HCT116 (cell line): ENCODE data around the gene SUSD6.

Experiments used
- CEBPB ChIP-seq: IDR thresholded peaks from 2 replicates; pipeline ENCODE4 v1.6.1; 2012; ENCODE audit warnings: low read depth
- ELF1 ChIP-seq: IDR thresholded peaks from 2 replicates; pipeline ENCODE4 v1.6.1; 2012; ENCODE audit warnings: low read depth, borderline replicate concordance
- EZH2 ChIP-seq: fragments of 200-600 bp; sonication (generic); IDR thresholded peaks from 2 replicates; pipeline ENCODE4 v1.6.1; 2017; ENCODE audit warnings: antibody characterized with exemption, mixed run types
- FOSL1 ChIP-seq: IDR thresholded peaks from 2 replicates; pipeline ENCODE4 v1.6.1; 2012; ENCODE audit warnings: low read depth
- POLR2A ChIP-seq: IDR thresholded peaks from 2 replicates; pipeline ENCODE4 v1.7.0; 2011; ENCODE audit warnings: borderline replicate concordance; ENCODE audit not compliant: insufficient read depth, insufficient read length; ENCODE audit errors: extremely low read depth
- RAD21 ChIP-seq: IDR thresholded peaks from 2 replicates; pipeline ENCODE4 v1.6.1; 2012; ENCODE audit warnings: low read depth, mild to moderate bottlenecking
- YY1 ChIP-seq: IDR thresholded peaks from 2 replicates; pipeline ENCODE4 v1.6.1; 2011; ENCODE audit warnings: low read length, low read depth, moderate library complexity, mild to moderate bottlenecking; ENCODE audit not compliant: insufficient replicate concordance; ENCODE audit errors: extremely low read depth
- TF ChIP-seq, protein P1 (sequence below), 3 experiments: fragments of 200-600 bp in 1 of 3; sonication (generic) in 1 of 3; IDR thresholded peaks in 2 of 3; conservative IDR thresholded peaks in 1 of 3; 2 replicates each; pipeline ENCODE4 v1.5.1; 2012 to 2017; ENCODE audit warnings: low read depth in 2 of 3, low read length in 2 of 3, antibody characterized with exemption in 1 of 3, borderline replicate concordance in 1 of 3, control low read depth in 1 of 3, mild to moderate bottlenecking in 1 of 3, mixed read lengths in 1 of 3, mixed run types in 1 of 3, moderate library complexity in 1 of 3; ENCODE audit not compliant: insufficient read depth in 1 of 3
- TF ChIP-seq, protein P2 (sequence below): IDR thresholded peaks from 2 replicates; pipeline ENCODE4 v1.6.1; 2012
- TF ChIP-seq, protein P3 (sequence below): IDR thresholded peaks from 2 replicates; pipeline ENCODE4 v1.6.1; 2011; ENCODE audit warnings: mild to moderate bottlenecking, low read length, moderate library complexity; ENCODE audit not compliant: insufficient replicate concordance; ENCODE audit errors: extremely low read depth

DNA sequence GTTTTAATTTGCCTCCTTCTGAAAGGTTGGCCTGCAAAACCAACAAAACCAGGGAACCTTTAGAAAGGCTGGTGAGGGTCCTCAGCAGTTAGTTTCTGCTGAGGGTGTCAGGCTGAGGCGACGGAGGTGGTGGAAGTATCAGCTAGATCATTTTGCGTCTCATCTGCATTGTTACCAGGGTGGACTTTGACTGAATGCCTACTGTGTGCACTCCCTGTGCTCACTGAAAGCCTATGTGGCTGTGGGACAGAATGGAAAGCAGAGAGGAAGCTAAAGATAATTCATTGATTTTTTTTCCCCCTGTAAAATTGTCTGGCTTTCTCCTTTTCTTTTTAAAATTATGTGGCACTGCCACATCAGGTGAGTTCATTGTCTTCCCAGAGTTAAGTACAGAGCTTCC, 87.2 kb downstream of the SUSD6 start:
- TF ChIP-seq, protein P1, sequence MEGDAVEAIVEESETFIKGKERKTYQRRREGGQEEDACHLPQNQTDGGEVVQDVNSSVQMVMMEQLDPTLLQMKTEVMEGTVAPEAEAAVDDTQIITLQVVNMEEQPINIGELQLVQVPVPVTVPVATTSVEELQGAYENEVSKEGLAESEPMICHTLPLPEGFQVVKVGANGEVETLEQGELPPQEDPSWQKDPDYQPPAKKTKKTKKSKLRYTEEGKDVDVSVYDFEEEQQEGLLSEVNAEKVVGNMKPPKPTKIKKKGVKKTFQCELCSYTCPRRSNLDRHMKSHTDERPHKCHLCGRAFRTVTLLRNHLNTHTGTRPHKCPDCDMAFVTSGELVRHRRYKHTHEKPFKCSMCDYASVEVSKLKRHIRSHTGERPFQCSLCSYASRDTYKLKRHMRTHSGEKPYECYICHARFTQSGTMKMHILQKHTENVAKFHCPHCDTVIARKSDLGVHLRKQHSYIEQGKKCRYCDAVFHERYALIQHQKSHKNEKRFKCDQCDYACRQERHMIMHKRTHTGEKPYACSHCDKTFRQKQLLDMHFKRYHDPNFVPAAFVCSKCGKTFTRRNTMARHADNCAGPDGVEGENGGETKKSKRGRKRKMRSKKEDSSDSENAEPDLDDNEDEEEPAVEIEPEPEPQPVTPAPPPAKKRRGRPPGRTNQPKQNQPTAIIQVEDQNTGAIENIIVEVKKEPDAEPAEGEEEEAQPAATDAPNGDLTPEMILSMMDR (IDR thresholded peaks at IDR 0.05 in 2 of 3, conservative IDR thresholded peaks at IDR 0.05 in 1 of 3; ENCODE audit: borderline replicate concordance in 1 of 3, insufficient read depth in 1 of 3, low read depth in 2 of 3, low read length in 2 of 3) = no peak
- TF ChIP-seq EZH2 (no peak), FOSL1 (no peak), YY1 (no peak), RAD21 (no peak), ELF1 (no peak), CEBPB (no peak), POLR2A (no peak)
- TF ChIP-seq, protein P2, sequence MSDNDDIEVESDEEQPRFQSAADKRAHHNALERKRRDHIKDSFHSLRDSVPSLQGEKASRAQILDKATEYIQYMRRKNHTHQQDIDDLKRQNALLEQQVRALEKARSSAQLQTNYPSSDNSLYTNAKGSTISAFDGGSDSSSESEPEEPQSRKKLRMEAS = no peak
- TF ChIP-seq, protein P3, sequence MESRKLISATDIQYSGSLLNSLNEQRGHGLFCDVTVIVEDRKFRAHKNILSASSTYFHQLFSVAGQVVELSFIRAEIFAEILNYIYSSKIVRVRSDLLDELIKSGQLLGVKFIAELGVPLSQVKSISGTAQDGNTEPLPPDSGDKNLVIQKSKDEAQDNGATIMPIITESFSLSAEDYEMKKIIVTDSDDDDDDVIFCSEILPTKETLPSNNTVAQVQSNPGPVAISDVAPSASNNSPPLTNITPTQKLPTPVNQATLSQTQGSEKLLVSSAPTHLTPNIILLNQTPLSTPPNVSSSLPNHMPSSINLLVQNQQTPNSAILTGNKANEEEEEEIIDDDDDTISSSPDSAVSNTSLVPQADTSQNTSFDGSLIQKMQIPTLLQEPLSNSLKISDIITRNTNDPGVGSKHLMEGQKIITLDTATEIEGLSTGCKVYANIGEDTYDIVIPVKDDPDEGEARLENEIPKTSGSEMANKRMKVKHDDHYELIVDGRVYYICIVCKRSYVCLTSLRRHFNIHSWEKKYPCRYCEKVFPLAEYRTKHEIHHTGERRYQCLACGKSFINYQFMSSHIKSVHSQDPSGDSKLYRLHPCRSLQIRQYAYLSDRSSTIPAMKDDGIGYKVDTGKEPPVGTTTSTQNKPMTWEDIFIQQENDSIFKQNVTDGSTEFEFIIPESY = no peak
